HCT116 (cell line): ENCODE data around the gene ABCB10. TPM values are rescaled to one million over a fixed set of nuclear protein-coding genes. Genes with fewer than 3 reads are reported as not detected.

ENCODE experiments used
- ATAC-seq: fragments of 200-7000 bp; cut with Tn5 transposase; 2 replicates; pipeline ENCODE4 v1.9.1; 2020; ENCODE audit warnings: mild to moderate bottlenecking, moderate library complexity
- BruUV-seq: library from RNA; stranded (reverse); fragments of 400-500 nt; replicated peaks from 2 replicates; lab custom pipeline; 2021; lab: Mats Ljungman, UMichigan
- CTCF ChIA-PET: fragments of 300-600 bp; sonication (Branson Sonifier 250); formaldehyde crosslinking; loops from one replicate; lab custom pipeline; 2021; ENCODE audit warnings: antibody characterized with exemption; lab: Charles Lee
- POLR2A ChIA-PET: fragments of 300-600, 350-600 bp; sonication (Branson Sonifier 250); formaldehyde crosslinking; loops from one replicate; lab custom pipeline; 2021; ENCODE audit warnings: antibody characterized with exemption; lab: Charles Lee
- RAD21 ChIA-PET, 2 experiments: fragments of 300-600 bp; sonication (Branson Sonifier 250); formaldehyde crosslinking; loops; one replicate each; lab custom pipeline; 2023; ENCODE audit warnings: low total read pairs in 2 of 2; ENCODE audit not compliant: uncharacterized antibody in 2 of 2, unreplicated experiment in 2 of 2, low non-redundant PET in 1 of 2; lab: Charles Lee
- DNase-seq: peaks from one replicate; pipeline ENCODE4 v3.0.0-alpha.2; 2010; ENCODE audit warnings: low read depth, low spot score
- H2AFZ ChIP-seq: fragments of 200-600 bp; shearing (Covaris generic), sonication (generic); 2 replicates; pipeline ENCODE4 v1.6.1; 2017; ENCODE audit warnings: low read depth, mixed run types, mixed read lengths, antibody characterized with exemption, low read length; ENCODE audit not compliant: poor library complexity, severe bottlenecking
- H3K27ac ChIP-seq: 2 replicates; pipeline ENCODE4 v1.5.1; 2012; ENCODE audit warnings: low read depth, low read length
- H3K27me3 ChIP-seq: fragments of 200-600 bp; sonication (generic); 2 replicates; pipeline ENCODE4 v1.6.1; 2016; ENCODE audit warnings: mixed run types, low read length, mixed read lengths; ENCODE audit not compliant: insufficient read depth
- H3K36me3 ChIP-seq, 2 experiments: fragments of 200-500 bp in 1 of 2; fragments of 200-600 bp in 1 of 2; sonication (Bioruptor generic) in 1 of 2; sonication (generic) in 1 of 2; 2 replicates each; pipeline versions ENCODE4 v1.5.1 to v1.6.1; 2014 to 2016; ENCODE audit warnings: low read length in 2 of 2, inconsistent platforms in 1 of 2, mixed read lengths in 1 of 2, mixed run types in 1 of 2; ENCODE audit not compliant: insufficient read depth in 2 of 2, control insufficient read depth in 1 of 2
- H3K4me1 ChIP-seq, 2 experiments: fragments of 200-600 bp in 1 of 2; sonication (generic) in 1 of 2; 2 replicates each; pipeline versions ENCODE4 v1.5.1 to v1.6.1; 2012 to 2017; ENCODE audit warnings: low read length in 2 of 2, inconsistent platforms in 1 of 2, mild to moderate bottlenecking in 1 of 2, mixed read lengths in 1 of 2, mixed run types in 1 of 2, moderate library complexity in 1 of 2; ENCODE audit not compliant: insufficient read depth in 2 of 2, control insufficient read depth in 1 of 2
- H3K4me2 ChIP-seq: fragments of 200-600 bp; sonication (generic); 2 replicates; pipeline ENCODE4 v1.6.1; 2017; ENCODE audit warnings: mixed run types, low read length, mixed read lengths
- H3K4me3 ChIP-seq, 2 experiments: fragments of 200-600 bp in 1 of 2; sonication (generic) in 1 of 2; replicated peaks in 1 of 2; 2 replicates each; pipeline ENCODE4 v1.5.1; 2011 to 2016; ENCODE audit warnings: low read length in 2 of 2, control low read depth in 1 of 2, low read depth in 1 of 2, mild to moderate bottlenecking in 1 of 2, mixed read lengths in 1 of 2, mixed run types in 1 of 2
- H3K79me2 ChIP-seq: fragments of 200-600 bp; sonication (generic); 2 replicates; pipeline ENCODE4 v1.6.1; 2017; ENCODE audit warnings: mild to moderate bottlenecking, mixed run types, low read length, moderate library complexity, mixed read lengths; ENCODE audit not compliant: insufficient read depth
- H3K9ac ChIP-seq: fragments of 200-600 bp; sonication (generic); 2 replicates; pipeline ENCODE4 v1.6.1; 2016; ENCODE audit warnings: low read length, mixed read lengths
- H3K9me2 ChIP-seq: fragments of 200-600 bp; sonication (generic), shearing (Covaris generic); 2 replicates; pipeline ENCODE4 v1.6.1; 2017; ENCODE audit warnings: mixed run types, mild to moderate bottlenecking, moderate library complexity; ENCODE audit not compliant: insufficient read depth
- H3K9me3 ChIP-seq, 2 experiments: fragments of 200-500 bp in 1 of 2; fragments of 200-600 bp in 1 of 2; sonication (Bioruptor generic) in 1 of 2; sonication (generic) in 1 of 2; 2 replicates each; pipeline ENCODE4 v1.6.1; 2014 to 2017; ENCODE audit warnings: low read length in 2 of 2, mixed read lengths in 2 of 2, inconsistent platforms in 1 of 2, low read depth in 1 of 2, mild to moderate bottlenecking in 1 of 2, mixed run types in 1 of 2, moderate library complexity in 1 of 2; ENCODE audit not compliant: control insufficient read depth in 1 of 2, insufficient read depth in 1 of 2
- H4K20me1 ChIP-seq: fragments of 200-600 bp; sonication (generic), shearing (Covaris generic); 2 replicates; pipeline ENCODE4 v1.6.1; 2017; ENCODE audit warnings: mixed run types, mild to moderate bottlenecking, moderate library complexity; ENCODE audit not compliant: insufficient read depth
- ATF3 ChIP-seq: IDR thresholded peaks from 2 replicates; pipeline ENCODE4 v1.6.1; 2012
- CBX3 ChIP-seq: IDR thresholded peaks from 2 replicates; pipeline ENCODE4 v1.6.1; 2012; ENCODE audit warnings: low read depth
- EGR1 ChIP-seq: IDR thresholded peaks from 2 replicates; pipeline ENCODE4 v1.6.1; 2012; ENCODE audit warnings: low read depth
- ELF1 ChIP-seq: IDR thresholded peaks from 2 replicates; pipeline ENCODE4 v1.6.1; 2012; ENCODE audit warnings: low read depth, borderline replicate concordance
- EZH2 ChIP-seq: fragments of 200-600 bp; sonication (generic); IDR thresholded peaks from 2 replicates; pipeline ENCODE4 v1.6.1; 2017; ENCODE audit warnings: antibody characterized with exemption, mixed run types
- EZH2phosphoT487 ChIP-seq: fragments of 200-600 bp; IDR thresholded peaks from 2 replicates; pipeline ENCODE4 v1.6.1; 2018; ENCODE audit warnings: antibody characterized with exemption, borderline replicate concordance
- REST ChIP-seq: IDR thresholded peaks from 2 replicates; pipeline ENCODE4 v1.6.1; 2012; ENCODE audit warnings: low read depth
- YY1 ChIP-seq: IDR thresholded peaks from 2 replicates; pipeline ENCODE4 v1.6.1; 2011; ENCODE audit warnings: low read length, low read depth, moderate library complexity, mild to moderate bottlenecking; ENCODE audit not compliant: insufficient replicate concordance; ENCODE audit errors: extremely low read depth
- ZNF274 ChIP-seq: fragments of 200-500 bp; sonication (Bioruptor generic); IDR thresholded peaks from 2 replicates; pipeline ENCODE4 v1.6.1; 2014; ENCODE audit warnings: mild to moderate bottlenecking, low read depth, low read length, inconsistent platforms
- intact Hi-C: fragments of 100-400 bp; cut with micrococcal nuclease; formaldehyde crosslinking; loops from 2 replicates; pipeline ENCODE4 v1.10.0; 2022
- total RNA-seq: library from RNA; stranded (reverse); gene quantifications from one replicate; pipeline ENCODE4 v1.2.1, GENCODE V29; 2021; ENCODE audit not compliant: unreplicated experiment

Gene ABCB10
- total RNA-seq, 1 experiment from 2014 or later = 20.3 TPM

GRCh38 chr1:229474509-229474908, 84.0 kb downstream of the ABCB10 start:
- ChIA-PET RAD21 (no interaction called here), CTCF (no interaction called here), POLR2A (no interaction called here)
- peaks cover 14 to 24% of the 10 kb centered on the region in 2 experiments; a peak in 3 of 4 replicates for H3K36me3 ChIP-seq
- intact Hi-C loops = no loop called here
- H3K4me3 ChIP-seq = no peak overlapping the region
- H2AFZ ChIP-seq = no peak overlapping the region
- ATAC-seq (no peak), DNase-seq (no peak)
- no peaks in the 10 kb centered on the region for H3K9me2 ChIP-seq
- no peaks in the 10 kb centered on the region for H3K27me3 ChIP-seq
- H3K4me2 ChIP-seq = no peak overlapping the region
- H3K9me3 ChIP-seq = no peaks in the 10 kb centered on the region
- no peak overlapping the region for H3K9ac ChIP-seq
- peaks cover 8% of the 10 kb centered on the region; the same call in 1 of the 2 replicates for H3K79me2 ChIP-seq
- TF ChIP-seq EZH2phosphoT487 (no peak), CBX3 (no peak), ATF3 (no peak), YY1 (no peak), EGR1 (no peak), ZNF274 (no peak), REST (no peak), EZH2 (no peak), ELF1 (no peak)
- BruUV-seq = no TSS peak
- no peaks in the 10 kb centered on the region for H3K4me1 ChIP-seq
- no peak overlapping the region for H3K27ac ChIP-seq
- H4K20me1 ChIP-seq = no peaks in the 10 kb centered on the region
